ENCODE data around the gene ZNF367. TPM values are rescaled to one million over a fixed set of nuclear protein-coding genes. Genes with fewer than 3 reads are reported as not detected.
A peak's percentile ranks its signal among the peaks of the same experiment; 100 is the strongest.

ZNF367 gene
- total and polyA plus RNA-seq, 2 donors (not counting 1 experiment from before 2014, with no cell fraction given): 0.66 to 2.2 TPM

GRCh38 chr9:96399325-96399633 lies 18.9 kb downstream of the ZNF367 start:
- no peaks in the 10 kb centered on the region for H3K27me3 ChIP-seq (ENCODE audit: control insufficient read depth, insufficient read depth, low read length)
- H3K9ac ChIP-seq (ENCODE audit: insufficient read depth, low read length): no peak overlapping the region
- H3K79me2 ChIP-seq (ENCODE audit: control insufficient read depth, insufficient read depth, low read length): peaks cover 15% of the 10 kb centered on the region
- no peaks in the 10 kb centered on the region for H4K20me1 ChIP-seq (ENCODE audit: control insufficient read depth, extremely low read depth, insufficient read depth, low read length)
- H3K4me2 ChIP-seq (ENCODE audit: extremely low read depth, insufficient read depth, low read length): no peak overlapping the region
- H3K4me1 ChIP-seq (ENCODE audit: control insufficient read depth, extremely low read depth, insufficient read depth, low read length): peaks cover 3% of the 10 kb centered on the region
- no peak for DNase-seq (ENCODE audit: low read depth in 2 of 2)
- no peaks in the 10 kb centered on the region for H3K36me3 ChIP-seq (ENCODE audit: control insufficient read depth, insufficient read depth, low read length)
- H2AFZ ChIP-seq (ENCODE audit: low read length): peak overlapping the region; percentile 78
- H3K9me3 ChIP-seq (ENCODE audit: control insufficient read depth, insufficient read depth, low read depth, low read length): no peaks in the 10 kb centered on the region
- no peak overlapping the region for H3K27ac ChIP-seq (ENCODE audit: insufficient read depth, low read length)
- TF ChIP-seq EZH2 (IDR thresholded peaks at IDR 0.05; ENCODE audit: low read length, missing control alignments) (no peak), CTCF (conservative IDR thresholded peaks at IDR 0.05 in 1 of 2, IDR thresholded peaks at IDR 0.05 in 1 of 2; ENCODE audit: low read depth in 1 of 2, low read length in 2 of 2) (no peak)
- no peak overlapping the region for H3K4me3 ChIP-seq (replicated peaks in 1 of 4; ENCODE audit: control extremely low read depth in 1 of 4, insufficient read depth in 1 of 4, low read depth in 3 of 4, low read length in 4 of 4)

GRCh38 chr9:96398582-96399324 lies 19.4 kb downstream of the ZNF367 start:
- Histone ChIP-seq H3K4me2 (ENCODE audit: extremely low read depth, insufficient read depth, low read length) (no peak overlapping the region), H3K27me3 (ENCODE audit: control insufficient read depth, insufficient read depth, low read length) (no peaks in the 10 kb centered on the region), H3K27ac (ENCODE audit: insufficient read depth, low read length) (no peak overlapping the region), H3K79me2 (ENCODE audit: control insufficient read depth, insufficient read depth, low read length) (peaks cover 14% of the 10 kb centered on the region), H3K4me1 (ENCODE audit: control insufficient read depth, extremely low read depth, insufficient read depth, low read length) (peaks cover 3% of the 10 kb centered on the region), H3K4me3 (replicated peaks in 1 of 4; ENCODE audit: control extremely low read depth in 1 of 4, insufficient read depth in 1 of 4, low read depth in 3 of 4, low read length in 4 of 4) (no peak overlapping the region), H3K9ac (ENCODE audit: insufficient read depth, low read length) (no peak overlapping the region), H3K9me3 (ENCODE audit: control insufficient read depth, insufficient read depth, low read depth, low read length) (no peaks in the 10 kb centered on the region), H4K20me1 (ENCODE audit: control insufficient read depth, extremely low read depth, insufficient read depth, low read length) (no peaks in the 10 kb centered on the region), H2AFZ (ENCODE audit: low read length) (peak overlapping the region; percentile 78), H3K36me3 (ENCODE audit: control insufficient read depth, insufficient read depth, low read length) (no peaks in the 10 kb centered on the region)
- DNase-seq (ENCODE audit: low read depth in 2 of 2): no peak
- TF ChIP-seq EZH2 (IDR thresholded peaks at IDR 0.05; ENCODE audit: low read length, missing control alignments) (no peak), CTCF (conservative IDR thresholded peaks at IDR 0.05 in 1 of 2, IDR thresholded peaks at IDR 0.05 in 1 of 2; ENCODE audit: low read depth in 1 of 2, low read length in 2 of 2) (peak in 1 of 2 donors; percentile 4)

- H3K79me2 ChIP-seq (ENCODE audit: control insufficient read depth, insufficient read depth, low read length): peaks cover 10% of the 10 kb centered on the region
- peaks cover 3% of the 10 kb centered on the region for H3K4me1 ChIP-seq (ENCODE audit: control insufficient read depth, extremely low read depth, insufficient read depth, low read length)
- H3K9ac ChIP-seq (ENCODE audit: insufficient read depth, low read length): no peak overlapping the region
- H3K4me2 ChIP-seq (ENCODE audit: extremely low read depth, insufficient read depth, low read length): no peak overlapping the region
- TF ChIP-seq CTCF (conservative IDR thresholded peaks at IDR 0.05 in 1 of 2, IDR thresholded peaks at IDR 0.05 in 1 of 2; ENCODE audit: low read depth in 1 of 2, low read length in 2 of 2) (no peak), EZH2 (IDR thresholded peaks at IDR 0.05; ENCODE audit: low read length, missing control alignments) (no peak)
- H3K27ac ChIP-seq (ENCODE audit: insufficient read depth, low read length): no peak overlapping the region
- H3K36me3 ChIP-seq (ENCODE audit: control insufficient read depth, insufficient read depth, low read length): no peaks in the 10 kb centered on the region
- H3K27me3 ChIP-seq (ENCODE audit: control insufficient read depth, insufficient read depth, low read length): no peaks in the 10 kb centered on the region
- no peak overlapping the region for H3K4me3 ChIP-seq (replicated peaks in 1 of 4; ENCODE audit: control extremely low read depth in 1 of 4, insufficient read depth in 1 of 4, low read depth in 3 of 4, low read length in 4 of 4)
- H2AFZ ChIP-seq (ENCODE audit: low read length): no peak overlapping the region
- no peak for DNase-seq (ENCODE audit: low read depth in 2 of 2)
- H3K9me3 ChIP-seq (ENCODE audit: control insufficient read depth, insufficient read depth, low read depth, low read length): no peaks in the 10 kb centered on the region
- no peaks in the 10 kb centered on the region for H4K20me1 ChIP-seq (ENCODE audit: control insufficient read depth, extremely low read depth, insufficient read depth, low read length)
Observed at GRCh38 chr9:96395964-96396363, 22.2 kb downstream of the ZNF367 start.
